H1 (cell line): ENCODE measurements around the gene PPP1R7. TPM values are rescaled to one million over a fixed set of nuclear protein-coding genes. Genes with fewer than 3 reads are reported as not detected.

ENCODE experiments used
- CHD7 ChIP-seq: fragments of 300-600 bp; sonication (generic); IDR thresholded peaks from 2 replicates; pipeline ENCODE4 v1.7.1; 2012; ENCODE audit warnings: low read length, moderate library complexity, mild to moderate bottlenecking, inconsistent platforms; ENCODE audit not compliant: insufficient replicate concordance
- polyA plus RNA-seq, 7 experiments: library from polyadenylated mRNA; depleted of rRNA in 3 of 7; stranded (reverse) in 5 of 7; unstranded in 2 of 7; fragments of >200 nt in 5 of 7; fragments of 200-250 nt in 2 of 7; gene quantifications; 1 replicate in 5 of 7; 2 replicates in 1 of 7; 4 replicates in 1 of 7; pipeline versions ENCODE4 v1.2.1 to v1.2.3, GENCODE V29; 2011 to 2013; ENCODE audit warnings: missing spikeins in 2 of 7, mixed read lengths in 2 of 7
- total RNA-seq: library from RNA; stranded (reverse); fragmentation: NEBNext Ultra II Directional; extraction: Animal tissue kit (Norgen Biotek cat#: 25700); gene quantifications from 2 replicates; pipeline ENCODE4 v1.2.1, GENCODE V29; 2021

Gene PPP1R7
- total and polyA plus RNA-seq, 2 of the 8 experiments (the other 6 are each of a cell fraction or from before 2014, with no cell fraction given), result 22.2 to 64.0 TPM

DNA sequence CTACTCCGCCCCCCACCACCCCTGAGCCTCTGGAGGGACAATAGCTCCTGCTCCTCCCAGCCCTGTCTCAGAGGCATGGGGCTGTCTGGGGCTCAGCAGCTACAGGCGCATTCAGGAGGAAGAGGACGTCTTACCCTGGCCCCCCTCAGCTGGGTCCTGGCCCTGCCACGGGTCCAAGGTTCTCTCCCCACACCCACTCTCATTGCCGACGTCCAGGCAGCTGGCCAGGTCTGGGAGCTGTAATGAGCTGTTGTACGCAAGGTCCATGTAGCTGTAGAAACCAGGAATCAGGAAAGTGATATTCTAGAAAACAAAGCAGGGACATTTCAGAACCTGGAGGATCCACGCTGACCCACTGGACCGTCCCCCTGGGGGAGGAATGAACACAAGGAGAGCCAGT, 14.5 kb upstream of the PPP1R7 start (continued):
- TF ChIP-seq CHD7, result no peak
